C4-2B (cell line): ENCODE measurements around the gene SYMPK.

ENCODE experiments used
- CTCF ChIP-seq: fragments of 450-650 bp; conservative IDR thresholded peaks from 2 replicates; pipeline ENCODE4 v1.5.1; 2017; ENCODE audit warnings: mild to moderate bottlenecking
- ZFX ChIP-seq: fragments of 450-650 bp; IDR thresholded peaks from 2 replicates; pipeline ENCODE4 v1.6.1; 2017

GRCh38 chr19:45824041-45824471, 38.9 kb downstream of the SYMPK start:
- TF ChIP-seq CTCF: no peak
- no peak for TF ChIP-seq ZFX
